ENCODE results near the gene CDT1.

CDT1 gene

GRCh38 chr16:88824256-88825077 is 20.9 kb downstream of the CDT1 start:
- no peak overlapping the region for H3K4me3 ChIP-seq (ENCODE audit: low read depth, low read length)

GRCh38 chr16:88825146-88825545 is 21.6 kb downstream of the CDT1 start:
- TF ChIP-seq CTCF (IDR thresholded peaks at IDR 0.05; ENCODE audit: low read depth, low read length, missing control alignments): no peak
- DNase-seq (ENCODE audit: low read depth): no peak
- in situ Hi-C loops (cut with HindIII; ENCODE audit: low sequenced_read_pairs): no loop called here
- H3K4me3 ChIP-seq (ENCODE audit: low read depth, low read length): no peak overlapping the region

More at GRCh38 chr16:88824256-88825077, 20.9 kb downstream of the CDT1 start:
- no peak for TF ChIP-seq CTCF (IDR thresholded peaks at IDR 0.05; ENCODE audit: low read depth, low read length, missing control alignments)
- no peak for DNase-seq (ENCODE audit: low read depth)
- in situ Hi-C loops (cut with HindIII; ENCODE audit: low sequenced_read_pairs): no loop called here

GRCh38 chr16:88826070-88826840 is 22.7 kb downstream of the CDT1 start:
- TF ChIP-seq CTCF (IDR thresholded peaks at IDR 0.05; ENCODE audit: low read depth, low read length, missing control alignments): no peak
- no peak overlapping the region for H3K4me3 ChIP-seq (ENCODE audit: low read depth, low read length)
- DNase-seq (ENCODE audit: low read depth): no peak
- in situ Hi-C loops (cut with HindIII; ENCODE audit: low sequenced_read_pairs): no loop called here

GRCh38 chr16:88827727-88828126 is 24.1 kb downstream of the CDT1 start:
- DNase-seq (ENCODE audit: low read depth): no peak
- in situ Hi-C loops (cut with HindIII; ENCODE audit: low sequenced_read_pairs): no loop called here
- TF ChIP-seq CTCF (IDR thresholded peaks at IDR 0.05; ENCODE audit: low read depth, low read length, missing control alignments): no peak
- no peak overlapping the region for H3K4me3 ChIP-seq (ENCODE audit: low read depth, low read length)

GRCh38 chr16:88828711-88829110 is 25.1 kb downstream of the CDT1 start:
- TF ChIP-seq CTCF (IDR thresholded peaks at IDR 0.05; ENCODE audit: low read depth, low read length, missing control alignments): no peak
- no peak overlapping the region for H3K4me3 ChIP-seq (ENCODE audit: low read depth, low read length)
- DNase-seq (ENCODE audit: low read depth): no peak
- in situ Hi-C loops (cut with HindIII; ENCODE audit: low sequenced_read_pairs): no loop called here

GRCh38 chr16:88830258-88830657 is 26.7 kb downstream of the CDT1 start:
- no peak for TF ChIP-seq CTCF (IDR thresholded peaks at IDR 0.05; ENCODE audit: low read depth, low read length, missing control alignments)
- no peak overlapping the region for H3K4me3 ChIP-seq (ENCODE audit: low read depth, low read length)
- DNase-seq (ENCODE audit: low read depth): no peak
- in situ Hi-C loops (cut with HindIII; ENCODE audit: low sequenced_read_pairs): no loop called here

Data from astrocyte of the cerebellum (primary cell).